Sigmoid colon (tissue), 4 donors: Measurements from ENCODE around the gene FBXO21.
"Not testable (repeated sequence)": the region's sequence is repeated elsewhere in the genome, so short reads cannot be mapped to it uniquely, and the experiment has no call there.

ENCODE experiments used
- CTCF ChIP-seq, 4 experiments: fragments of 450-650 bp in 3 of 4; fragments of 200-600 bp in 1 of 4; IDR thresholded peaks; one replicate each; pipeline ENCODE4 v1.5.1; 2016 to 2019; ENCODE audit warnings: antibody characterized with exemption in 4 of 4, mild to moderate bottlenecking in 3 of 4, moderate library complexity in 2 of 4
- POLR2A ChIP-seq, 2 donors: fragments of 450-650 bp; IDR thresholded peaks; one replicate each; pipeline ENCODE4 v1.6.1; 2016; ENCODE audit warnings: antibody characterized with exemption in 2 of 2, mild to moderate bottlenecking in 2 of 2, moderate library complexity in 2 of 2
- POLR2AphosphoS5 ChIP-seq, 4 donors: sonication (generic); formaldehyde crosslinking; IDR thresholded peaks; one replicate each; pipeline ENCODE4 v1.6.1; 2017; ENCODE audit warnings: antibody characterized with exemption in 4 of 4

DNA sequence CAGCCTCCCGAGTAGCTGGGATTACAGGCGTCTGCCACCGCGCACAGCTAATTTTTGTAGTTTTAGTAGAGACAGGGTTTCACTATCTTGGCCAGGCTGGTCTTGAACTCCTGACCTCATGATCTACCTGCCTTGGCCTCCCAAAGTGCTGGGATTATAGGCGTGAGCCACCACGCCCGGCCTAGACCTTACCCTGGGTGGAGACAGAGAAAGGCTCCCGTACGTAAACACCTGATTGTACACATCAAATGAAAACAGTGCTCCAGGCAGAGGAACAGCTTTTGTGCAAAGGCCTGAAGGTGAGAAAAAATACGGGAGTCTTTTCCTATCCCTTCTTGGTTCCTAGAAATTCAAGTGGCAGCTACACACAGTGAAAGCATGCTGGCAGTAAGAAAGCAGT lies 95.1 kb downstream of the FBXO21 start:
- TF ChIP-seq POLR2A, CTCF, POLR2AphosphoS5 (IDR thresholded peaks at IDR 0.05): not testable (repeated sequence)
